Measurements from ENCODE around the gene MGST3. TPM values are rescaled to one million over a fixed set of nuclear protein-coding genes. Genes with fewer than 3 reads are reported as not detected.

MGST3 gene
- 212 and 275 TPM in 2 replicates for total RNA-seq

GRCh38 chr1:165630629-165631341 lies at the start of gene MGST3:
TSS of gene MGST3 (plus strand) at chr1:165631234. CDS start at chr1:165649848, 18,614 bp downstream.

GRCh38 chr1:165697881-165698760 lies 67.1 kb downstream of the MGST3 start, which contains the start of gene ALDH9A1:
TSS of gene ALDH9A1 (minus strand) at chr1:165698562. CDS start at chr1:165698558, 4 bp downstream.

Other genes with a start within 250 kb of the MGST3 start
- gene RXRG, start 186.1 kb upstream of the MGST3 start, total RNA-seq: not detected in 2 replicates
- not detected in 2 replicates for gene LRRC52, start 87.2 kb upstream of the MGST3 start, total RNA-seq
- 40.5 and 53.0 TPM in 2 replicates for gene ALDH9A1, start 67.3 kb downstream of the MGST3 start, total RNA-seq
- gene TMCO1, start 137.6 kb downstream of the MGST3 start, total RNA-seq: 58.4 and 66.0 TPM in 2 replicates
- 61.1 and 62.0 TPM in 2 replicates for gene UCK2, start 196.4 kb downstream of the MGST3 start, total RNA-seq

Measured in mammary microvascular endothelial cell (primary cell).